ENCODE results near the gene TGFBR3L. TPM values are rescaled to one million over a fixed set of nuclear protein-coding genes. Genes with fewer than 3 reads are reported as not detected.

The TGFBR3L gene
- total and polyA plus RNA-seq, 2 of the 13 experiments (the other 11 are each of a cell fraction or from before 2014, with no cell fraction given) = 0.20 to 1.0 TPM

GRCh38 chr19:7868671-7869452 lies 45.8 kb upstream of the TGFBR3L start (continued):
- TF ChIP-seq SP1 (IDR thresholded peaks at IDR 0.05) (no peak), SP1 (CRISPR knock-in tag; IDR thresholded peaks at IDR 0.05) (peak; percentile 59; the same call in 1 of the 2 replicates), ZNF263 (CRISPR knock-in tag; IDR thresholded peaks at IDR 0.05) (0 out of 2 replicates have a peak, but pooled peaks have one; percentile 17), CREBL2 (CRISPR knock-in tag; IDR thresholded peaks at IDR 0.05; ENCODE audit: borderline replicate concordance) (no peak), ZNF350 (CRISPR knock-in tag; IDR thresholded peaks at IDR 0.05; ENCODE audit: borderline replicate concordance, low read depth) (no peak), ZNF326 (CRISPR knock-in tag; IDR thresholded peaks at IDR 0.05; ENCODE audit: borderline replicate concordance) (no peak), ZNF746 (CRISPR knock-in tag; IDR thresholded peaks at IDR 0.05) (peak; percentile 37; the same call in 1 of the 2 replicates), EP300 (IDR thresholded peaks at IDR 0.05; ENCODE audit: low read depth in 2 of 2, low read length in 2 of 2) (no peak), EP300 (CRISPR knock-in tag; IDR thresholded peaks at IDR 0.05; ENCODE audit: borderline replicate concordance) (no peak), E2F1 (CRISPR knock-in tag; IDR thresholded peaks at IDR 0.05) (0 out of 2 replicates have a peak, but pooled peaks have one; percentile 32), GRHL1 (CRISPR knock-in tag; conservative IDR thresholded peaks at IDR 0.05) (no peak), ZNF629 (CRISPR knock-in tag; conservative IDR thresholded peaks at IDR 0.05) (no peak), FOSL1 (CRISPR knock-in tag; IDR thresholded peaks at IDR 0.05; ENCODE audit: borderline replicate concordance) (no peak), SCMH1 (CRISPR knock-in tag; IDR thresholded peaks at IDR 0.05; ENCODE audit: borderline replicate concordance) (no peak), CEBPG (CRISPR knock-in tag; IDR thresholded peaks at IDR 0.05) (no peak), MED13 (CRISPR knock-in tag; IDR thresholded peaks at IDR 0.05) (peak; percentile 8; the same call in 1 of the 2 replicates), SAP130 (CRISPR knock-in tag; IDR thresholded peaks at IDR 0.05; ENCODE audit: low read depth) (peak; percentile 73), ZNF563 (CRISPR knock-in tag; IDR thresholded peaks at IDR 0.05) (peak; percentile 76; the same call in 1 of the 2 replicates), NCOA1 (CRISPR knock-in tag; IDR thresholded peaks at IDR 0.05) (no peak), GFI1 (CRISPR knock-in tag; IDR thresholded peaks at IDR 0.05; ENCODE audit: borderline replicate concordance) (peak; percentile 68; the same call in 1 of the 2 replicates), ZSCAN21 (CRISPR knock-in tag; IDR thresholded peaks at IDR 0.05; ENCODE audit: borderline replicate concordance) (0 out of 2 replicates have a peak, but pooled peaks have one; percentile 29), GLI4 (CRISPR knock-in tag; IDR thresholded peaks at IDR 0.05; ENCODE audit: borderline replicate concordance) (no peak), ZNF207 (IDR thresholded peaks at IDR 0.05; ENCODE audit: borderline replicate concordance) (no peak), HNRNPL (IDR thresholded peaks at IDR 0.05; ENCODE audit: low read depth, low read length) (no peak), ZNF362 (CRISPR knock-in tag; IDR thresholded peaks at IDR 0.05; ENCODE audit: borderline replicate concordance) (no peak), ZNF552 (CRISPR knock-in tag; IDR thresholded peaks at IDR 0.05; ENCODE audit: borderline replicate concordance) (no peak), HNRNPH1 (optimal IDR thresholded peaks at IDR 0.05; ENCODE audit: low read depth, low read length) (no peak)

Measured in HepG2 (cell line).